Measurements from ENCODE around the gene ZCCHC9.

The ZCCHC9 gene

GRCh38 chr5:81355291-81356251, 54.2 kb downstream of the ZCCHC9 start:
- Histone ChIP-seq H3K4me1 (ENCODE audit: control insufficient read depth, insufficient read depth, low read length, poor library complexity, severe bottlenecking) (no peaks in the 10 kb centered on the region), H3K9me3 (ENCODE audit: control insufficient read depth, low read length) (no peaks in the 10 kb centered on the region), H3K36me3 (ENCODE audit: control insufficient read depth, insufficient read depth, low read length) (no peaks in the 10 kb centered on the region), H3K27ac (ENCODE audit: low read depth, low read length, severe bottlenecking) (no peak overlapping the region), H3K4me3 (ENCODE audit: extremely low read depth, insufficient read depth, low read length, poor library complexity, severe bottlenecking) (no peak overlapping the region)
- WGBS, 2 experiments (ENCODE audit: insufficient coverage in 2 of 2) = 91 to 95% methylated on average over 6 to 7 of the region's 11 CpGs

- no peaks in the 10 kb centered on the region for H3K36me3 ChIP-seq (ENCODE audit: control insufficient read depth, insufficient read depth, low read length)
- 43 to 83% methylated on average over 1 to 3 of the region's 5 CpGs for WGBS, 2 experiments (ENCODE audit: insufficient coverage in 2 of 2)
Measured at GRCh38 chr5:81359108-81359507, 57.7 kb downstream of the ZCCHC9 start.

GRCh38 chr5:81359881-81360280, 58.5 kb downstream of the ZCCHC9 start:
- no peaks in the 10 kb centered on the region for H3K4me1 ChIP-seq (ENCODE audit: control insufficient read depth, insufficient read depth, low read length, poor library complexity, severe bottlenecking)
- 80% methylated on average over 1 of the region's 2 CpGs; no CpG with 5 or more reads in 1 of the 2 experiments for WGBS, 2 experiments (ENCODE audit: insufficient coverage in 2 of 2)

More at GRCh38 chr5:81359108-81359507, 57.7 kb downstream of the ZCCHC9 start:
- Histone ChIP-seq H3K27ac (ENCODE audit: low read depth, low read length, severe bottlenecking) (no peak overlapping the region), H3K9me3 (ENCODE audit: control insufficient read depth, low read length) (no peaks in the 10 kb centered on the region), H3K4me1 (ENCODE audit: control insufficient read depth, insufficient read depth, low read length, poor library complexity, severe bottlenecking) (no peaks in the 10 kb centered on the region), H3K4me3 (ENCODE audit: extremely low read depth, insufficient read depth, low read length, poor library complexity, severe bottlenecking) (no peak overlapping the region)

GRCh38 chr5:81360640-81361039, 59.3 kb downstream of the ZCCHC9 start:
- Histone ChIP-seq H3K36me3 (ENCODE audit: control insufficient read depth, insufficient read depth, low read length) (no peaks in the 10 kb centered on the region), H3K4me1 (ENCODE audit: control insufficient read depth, insufficient read depth, low read length, poor library complexity, severe bottlenecking) (no peaks in the 10 kb centered on the region), H3K9me3 (ENCODE audit: control insufficient read depth, low read length) (no peaks in the 10 kb centered on the region), H3K27ac (ENCODE audit: low read depth, low read length, severe bottlenecking) (no peak overlapping the region), H3K4me3 (ENCODE audit: extremely low read depth, insufficient read depth, low read length, poor library complexity, severe bottlenecking) (no peak overlapping the region)
- WGBS, 2 experiments (ENCODE audit: insufficient coverage in 2 of 2) = 88 to 95% methylated on average over 2 to 4 of the region's 4 CpGs

More at GRCh38 chr5:81359881-81360280, 58.5 kb downstream of the ZCCHC9 start:
- Histone ChIP-seq H3K27ac (ENCODE audit: low read depth, low read length, severe bottlenecking) (no peak overlapping the region), H3K4me3 (ENCODE audit: extremely low read depth, insufficient read depth, low read length, poor library complexity, severe bottlenecking) (no peak overlapping the region), H3K9me3 (ENCODE audit: control insufficient read depth, low read length) (no peaks in the 10 kb centered on the region), H3K36me3 (ENCODE audit: control insufficient read depth, insufficient read depth, low read length) (no peaks in the 10 kb centered on the region)

- 91 to 100% methylated on average over 1 of the region's 2 CpGs for WGBS, 2 experiments (ENCODE audit: insufficient coverage in 2 of 2)
- H3K27ac ChIP-seq (ENCODE audit: low read depth, low read length, severe bottlenecking) = no peak overlapping the region
- H3K9me3 ChIP-seq (ENCODE audit: control insufficient read depth, low read length) = no peaks in the 10 kb centered on the region
- H3K36me3 ChIP-seq (ENCODE audit: control insufficient read depth, insufficient read depth, low read length) = no peaks in the 10 kb centered on the region
- H3K4me1 ChIP-seq (ENCODE audit: control insufficient read depth, insufficient read depth, low read length, poor library complexity, severe bottlenecking) = no peaks in the 10 kb centered on the region
- H3K4me3 ChIP-seq (ENCODE audit: extremely low read depth, insufficient read depth, low read length, poor library complexity, severe bottlenecking) = no peak overlapping the region
Measured at GRCh38 chr5:81361600-81361999, 60.2 kb downstream of the ZCCHC9 start.
